ENCODE measurements around the gene INPP5A. TPM values are rescaled to one million over a fixed set of nuclear protein-coding genes. Genes with fewer than 3 reads are reported as not detected.

INPP5A gene
- total and polyA plus RNA-seq, 9 of the 15 experiments (the other 6 are each of a cell fraction or from before 2014, with no cell fraction given): 0.66 to 11.6 (median 7.7) TPM

DNA sequence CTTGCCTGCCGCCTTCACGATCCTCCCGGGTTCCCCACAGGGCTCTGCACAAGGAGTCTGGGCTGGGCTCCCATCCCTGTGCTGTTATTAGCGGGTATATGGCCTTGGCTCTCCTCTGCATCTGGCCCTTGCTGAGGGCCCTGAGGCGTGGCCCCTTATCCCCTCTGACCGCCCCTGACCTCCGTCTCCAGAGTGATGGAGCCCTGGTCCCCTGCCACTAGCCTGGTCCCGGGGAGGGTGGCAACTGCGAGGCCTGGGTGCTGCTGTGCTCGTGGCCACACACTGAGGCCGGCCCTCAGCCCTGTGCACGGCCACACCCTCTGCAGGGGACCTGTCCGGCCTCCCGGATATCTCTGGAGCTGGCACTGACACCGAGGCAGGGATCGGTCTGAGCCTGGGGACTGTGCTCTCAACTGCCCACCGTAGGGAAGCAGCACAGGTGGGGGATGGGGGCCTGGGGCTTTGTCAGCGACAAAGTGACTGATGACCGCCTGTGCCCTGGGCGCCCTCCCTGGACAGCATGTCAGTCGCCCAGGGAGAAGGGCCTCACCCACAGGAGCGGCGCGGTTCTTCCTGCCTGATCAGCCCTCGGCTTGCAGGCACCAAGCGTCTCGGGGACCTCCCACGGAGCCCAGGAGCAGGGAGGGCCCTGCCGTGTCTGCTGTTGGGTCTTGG lies 176.0 kb downstream of the INPP5A start (continued):
- TF ChIP-seq, protein P1, sequence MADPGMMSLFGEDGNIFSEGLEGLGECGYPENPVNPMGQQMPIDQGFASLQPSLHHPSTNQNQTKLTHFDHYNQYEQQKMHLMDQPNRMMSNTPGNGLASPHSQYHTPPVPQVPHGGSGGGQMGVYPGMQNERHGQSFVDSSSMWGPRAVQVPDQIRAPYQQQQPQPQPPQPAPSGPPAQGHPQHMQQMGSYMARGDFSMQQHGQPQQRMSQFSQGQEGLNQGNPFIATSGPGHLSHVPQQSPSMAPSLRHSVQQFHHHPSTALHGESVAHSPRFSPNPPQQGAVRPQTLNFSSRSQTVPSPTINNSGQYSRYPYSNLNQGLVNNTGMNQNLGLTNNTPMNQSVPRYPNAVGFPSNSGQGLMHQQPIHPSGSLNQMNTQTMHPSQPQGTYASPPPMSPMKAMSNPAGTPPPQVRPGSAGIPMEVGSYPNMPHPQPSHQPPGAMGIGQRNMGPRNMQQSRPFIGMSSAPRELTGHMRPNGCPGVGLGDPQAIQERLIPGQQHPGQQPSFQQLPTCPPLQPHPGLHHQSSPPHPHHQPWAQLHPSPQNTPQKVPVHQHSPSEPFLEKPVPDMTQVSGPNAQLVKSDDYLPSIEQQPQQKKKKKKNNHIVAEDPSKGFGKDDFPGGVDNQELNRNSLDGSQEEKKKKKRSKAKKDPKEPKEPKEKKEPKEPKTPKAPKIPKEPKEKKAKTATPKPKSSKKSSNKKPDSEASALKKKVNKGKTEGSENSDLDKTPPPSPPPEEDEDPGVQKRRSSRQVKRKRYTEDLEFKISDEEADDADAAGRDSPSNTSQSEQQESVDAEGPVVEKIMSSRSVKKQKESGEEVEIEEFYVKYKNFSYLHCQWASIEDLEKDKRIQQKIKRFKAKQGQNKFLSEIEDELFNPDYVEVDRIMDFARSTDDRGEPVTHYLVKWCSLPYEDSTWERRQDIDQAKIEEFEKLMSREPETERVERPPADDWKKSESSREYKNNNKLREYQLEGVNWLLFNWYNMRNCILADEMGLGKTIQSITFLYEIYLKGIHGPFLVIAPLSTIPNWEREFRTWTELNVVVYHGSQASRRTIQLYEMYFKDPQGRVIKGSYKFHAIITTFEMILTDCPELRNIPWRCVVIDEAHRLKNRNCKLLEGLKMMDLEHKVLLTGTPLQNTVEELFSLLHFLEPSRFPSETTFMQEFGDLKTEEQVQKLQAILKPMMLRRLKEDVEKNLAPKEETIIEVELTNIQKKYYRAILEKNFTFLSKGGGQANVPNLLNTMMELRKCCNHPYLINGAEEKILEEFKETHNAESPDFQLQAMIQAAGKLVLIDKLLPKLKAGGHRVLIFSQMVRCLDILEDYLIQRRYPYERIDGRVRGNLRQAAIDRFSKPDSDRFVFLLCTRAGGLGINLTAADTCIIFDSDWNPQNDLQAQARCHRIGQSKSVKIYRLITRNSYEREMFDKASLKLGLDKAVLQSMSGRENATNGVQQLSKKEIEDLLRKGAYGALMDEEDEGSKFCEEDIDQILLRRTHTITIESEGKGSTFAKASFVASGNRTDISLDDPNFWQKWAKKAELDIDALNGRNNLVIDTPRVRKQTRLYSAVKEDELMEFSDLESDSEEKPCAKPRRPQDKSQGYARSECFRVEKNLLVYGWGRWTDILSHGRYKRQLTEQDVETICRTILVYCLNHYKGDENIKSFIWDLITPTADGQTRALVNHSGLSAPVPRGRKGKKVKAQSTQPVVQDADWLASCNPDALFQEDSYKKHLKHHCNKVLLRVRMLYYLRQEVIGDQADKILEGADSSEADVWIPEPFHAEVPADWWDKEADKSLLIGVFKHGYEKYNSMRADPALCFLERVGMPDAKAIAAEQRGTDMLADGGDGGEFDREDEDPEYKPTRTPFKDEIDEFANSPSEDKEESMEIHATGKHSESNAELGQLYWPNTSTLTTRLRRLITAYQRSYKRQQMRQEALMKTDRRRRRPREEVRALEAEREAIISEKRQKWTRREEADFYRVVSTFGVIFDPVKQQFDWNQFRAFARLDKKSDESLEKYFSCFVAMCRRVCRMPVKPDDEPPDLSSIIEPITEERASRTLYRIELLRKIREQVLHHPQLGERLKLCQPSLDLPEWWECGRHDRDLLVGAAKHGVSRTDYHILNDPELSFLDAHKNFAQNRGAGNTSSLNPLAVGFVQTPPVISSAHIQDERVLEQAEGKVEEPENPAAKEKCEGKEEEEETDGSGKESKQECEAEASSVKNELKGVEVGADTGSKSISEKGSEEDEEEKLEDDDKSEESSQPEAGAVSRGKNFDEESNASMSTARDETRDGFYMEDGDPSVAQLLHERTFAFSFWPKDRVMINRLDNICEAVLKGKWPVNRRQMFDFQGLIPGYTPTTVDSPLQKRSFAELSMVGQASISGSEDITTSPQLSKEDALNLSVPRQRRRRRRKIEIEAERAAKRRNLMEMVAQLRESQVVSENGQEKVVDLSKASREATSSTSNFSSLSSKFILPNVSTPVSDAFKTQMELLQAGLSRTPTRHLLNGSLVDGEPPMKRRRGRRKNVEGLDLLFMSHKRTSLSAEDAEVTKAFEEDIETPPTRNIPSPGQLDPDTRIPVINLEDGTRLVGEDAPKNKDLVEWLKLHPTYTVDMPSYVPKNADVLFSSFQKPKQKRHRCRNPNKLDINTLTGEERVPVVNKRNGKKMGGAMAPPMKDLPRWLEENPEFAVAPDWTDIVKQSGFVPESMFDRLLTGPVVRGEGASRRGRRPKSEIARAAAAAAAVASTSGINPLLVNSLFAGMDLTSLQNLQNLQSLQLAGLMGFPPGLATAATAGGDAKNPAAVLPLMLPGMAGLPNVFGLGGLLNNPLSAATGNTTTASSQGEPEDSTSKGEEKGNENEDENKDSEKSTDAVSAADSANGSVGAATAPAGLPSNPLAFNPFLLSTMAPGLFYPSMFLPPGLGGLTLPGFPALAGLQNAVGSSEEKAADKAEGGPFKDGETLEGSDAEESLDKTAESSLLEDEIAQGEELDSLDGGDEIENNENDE (IDR thresholded peaks at IDR 0.05; ENCODE audit: low read depth, low read length): no peak

Data from K562 (cell line).